DOHH2 (cell line): ENCODE results near the gene BRIP1.

Source experiments
- EZH2phosphoT487 ChIP-seq: fragments of 200-600 bp; sonication (generic); IDR thresholded peaks from 2 replicates; pipeline ENCODE4 v1.6.1; 2017; ENCODE audit warnings: borderline replicate concordance, mild to moderate bottlenecking, antibody characterized with exemption, low read length, moderate library complexity, mixed read lengths
- TF ChIP-seq, protein P1 (sequence below): fragments of 200-600 bp; sonication (generic); IDR thresholded peaks from one replicate; pipeline ENCODE4 v1.5.1; 2014; ENCODE audit warnings: antibody characterized with exemption, mild to moderate bottlenecking, low read depth, low read length; ENCODE audit not compliant: poor library complexity, severe bottlenecking

DNA sequence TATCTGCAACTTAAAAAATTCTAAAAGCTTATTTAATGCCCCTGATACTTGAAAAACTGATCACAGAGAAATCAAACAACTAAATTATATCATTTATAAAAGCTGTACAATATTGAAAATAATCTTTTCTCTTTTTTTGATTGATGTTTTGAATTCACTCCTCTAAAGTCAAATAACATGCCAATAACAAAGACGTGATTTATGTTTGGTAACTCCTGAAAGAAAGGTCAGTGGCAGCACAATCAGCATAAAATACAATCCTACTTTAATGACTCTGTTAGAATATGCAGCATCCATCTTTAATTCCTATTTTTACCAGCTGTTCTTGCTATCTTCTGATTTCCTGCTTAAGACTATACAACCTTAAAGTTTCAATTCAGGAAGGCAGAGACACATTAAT, 221.6 kb downstream of the BRIP1 start:
- TF ChIP-seq, protein P1, sequence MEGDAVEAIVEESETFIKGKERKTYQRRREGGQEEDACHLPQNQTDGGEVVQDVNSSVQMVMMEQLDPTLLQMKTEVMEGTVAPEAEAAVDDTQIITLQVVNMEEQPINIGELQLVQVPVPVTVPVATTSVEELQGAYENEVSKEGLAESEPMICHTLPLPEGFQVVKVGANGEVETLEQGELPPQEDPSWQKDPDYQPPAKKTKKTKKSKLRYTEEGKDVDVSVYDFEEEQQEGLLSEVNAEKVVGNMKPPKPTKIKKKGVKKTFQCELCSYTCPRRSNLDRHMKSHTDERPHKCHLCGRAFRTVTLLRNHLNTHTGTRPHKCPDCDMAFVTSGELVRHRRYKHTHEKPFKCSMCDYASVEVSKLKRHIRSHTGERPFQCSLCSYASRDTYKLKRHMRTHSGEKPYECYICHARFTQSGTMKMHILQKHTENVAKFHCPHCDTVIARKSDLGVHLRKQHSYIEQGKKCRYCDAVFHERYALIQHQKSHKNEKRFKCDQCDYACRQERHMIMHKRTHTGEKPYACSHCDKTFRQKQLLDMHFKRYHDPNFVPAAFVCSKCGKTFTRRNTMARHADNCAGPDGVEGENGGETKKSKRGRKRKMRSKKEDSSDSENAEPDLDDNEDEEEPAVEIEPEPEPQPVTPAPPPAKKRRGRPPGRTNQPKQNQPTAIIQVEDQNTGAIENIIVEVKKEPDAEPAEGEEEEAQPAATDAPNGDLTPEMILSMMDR: no peak
- TF ChIP-seq EZH2phosphoT487: no peak
